Measurements from ENCODE around the gene ZNF428.
"Not testable (repeated sequence)": the region's sequence is repeated elsewhere in the genome, so short reads cannot be mapped to it uniquely, and the experiment has no call there.

Gene ZNF428, protein sequence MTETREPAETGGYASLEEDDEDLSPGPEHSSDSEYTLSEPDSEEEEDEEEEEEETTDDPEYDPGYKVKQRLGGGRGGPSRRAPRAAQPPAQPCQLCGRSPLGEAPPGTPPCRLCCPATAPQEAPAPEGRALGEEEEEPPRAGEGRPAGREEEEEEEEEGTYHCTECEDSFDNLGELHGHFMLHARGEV

DNA sequence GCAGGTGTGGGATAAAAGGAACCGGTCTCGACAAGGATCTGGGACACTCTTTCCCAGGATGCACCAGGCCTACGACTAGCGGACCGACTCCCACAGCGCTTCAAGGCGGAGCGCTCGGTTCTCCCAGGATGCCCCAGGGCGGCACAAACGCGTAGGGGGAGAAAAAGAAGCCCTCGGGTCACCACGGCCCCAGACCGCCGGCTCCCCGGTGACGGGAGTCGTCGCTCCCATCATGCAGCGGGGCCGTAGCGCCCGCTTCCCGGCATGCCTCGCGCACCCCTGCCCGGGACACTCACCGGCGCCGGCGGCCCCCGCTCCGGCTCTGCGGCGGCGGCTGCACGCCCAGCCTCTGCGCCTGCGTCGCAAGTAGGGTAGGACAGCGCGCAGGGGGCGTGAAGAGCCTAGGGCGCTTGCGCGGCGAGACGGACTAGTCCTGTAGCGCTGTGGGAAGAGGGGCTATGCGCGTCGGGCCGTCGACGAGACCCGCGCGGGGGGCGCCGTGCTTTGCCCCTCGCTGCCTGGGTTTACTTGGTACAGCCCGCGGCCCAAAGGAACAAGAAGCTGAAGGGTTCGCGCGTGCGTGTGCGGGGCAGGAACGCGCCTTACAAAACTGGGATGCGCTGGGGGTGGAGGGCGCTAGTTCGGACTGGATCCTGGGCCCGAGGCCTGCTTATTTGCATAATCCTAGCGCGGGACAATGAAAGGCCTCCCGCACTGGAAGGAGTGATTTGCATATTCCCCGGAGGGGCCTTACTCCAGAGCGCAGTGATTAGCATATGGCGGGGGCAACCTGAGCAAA lies at the start of gene ZNF428:
TSS of gene ZNF428 (minus strand) at position 368 of the 799 bp plus-strand sequence. CDS start 5,325 bp downstream, outside the sequence.
- peak; percentile 83 to 91 for DNase-seq

DNA sequence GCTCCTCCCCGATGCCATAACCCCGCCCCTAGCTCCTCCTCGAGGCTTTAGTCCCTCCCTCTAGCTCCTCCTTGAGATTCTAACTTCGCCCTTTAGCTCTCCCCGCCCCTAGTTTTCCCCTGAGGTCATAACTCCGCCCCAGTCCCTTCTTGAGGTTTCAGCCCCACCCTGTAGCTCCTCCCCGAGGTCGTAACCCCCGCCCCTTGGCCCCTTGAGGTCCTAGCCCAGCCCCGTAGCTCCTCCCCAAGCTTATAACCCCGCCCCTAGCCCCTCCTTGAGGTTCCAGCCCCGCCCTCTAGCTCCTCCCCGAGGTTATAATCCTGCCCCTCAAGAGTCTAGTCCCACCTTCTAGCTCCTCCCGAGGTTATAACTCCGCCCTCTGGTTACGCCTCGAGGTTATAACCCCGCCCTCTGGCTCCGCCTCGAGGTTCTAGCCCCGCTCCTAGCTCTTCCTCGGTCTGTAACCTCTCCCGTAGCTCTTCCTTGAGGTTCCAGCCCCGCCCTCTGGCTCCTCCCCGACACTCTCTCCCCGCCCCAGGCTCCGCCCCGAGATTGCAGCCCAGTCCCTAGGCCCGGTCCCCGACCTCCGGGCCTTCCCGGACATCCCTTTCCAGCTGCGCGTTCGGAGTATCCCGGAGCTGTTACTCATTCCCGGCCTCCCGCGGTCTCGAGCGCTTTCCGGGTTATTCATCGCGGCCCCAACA lies 49.1 kb upstream of the ZNF428 start:
- peak; percentile 96 to 97 for DNase-seq

DNA sequence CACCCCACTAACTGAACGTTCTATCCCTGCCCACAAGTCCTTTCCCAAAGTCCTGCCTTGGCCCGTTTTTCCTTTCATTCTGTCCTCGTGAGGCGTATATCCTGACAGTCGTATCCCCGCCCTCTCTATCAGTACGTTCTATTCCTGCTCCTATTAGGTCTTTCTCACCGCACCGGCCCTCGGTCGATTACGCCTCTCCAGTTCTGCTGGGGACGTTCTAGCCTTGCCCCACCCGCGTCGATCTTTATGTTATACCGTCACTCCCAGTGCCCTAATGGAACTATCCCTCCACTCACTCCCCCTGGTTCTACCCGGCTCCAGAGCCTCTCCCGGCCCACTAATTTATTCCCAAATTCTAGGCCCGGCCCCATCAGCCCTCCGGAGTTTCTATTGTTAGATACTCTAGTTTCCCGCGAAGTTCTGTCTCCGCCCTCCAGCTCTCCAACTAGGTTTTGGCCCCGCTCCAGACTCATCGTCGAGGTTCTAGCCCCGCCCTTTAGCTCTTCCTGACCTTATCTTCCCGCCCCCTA lies 48.5 kb upstream of the ZNF428 start:
- no peak for DNase-seq

DNA sequence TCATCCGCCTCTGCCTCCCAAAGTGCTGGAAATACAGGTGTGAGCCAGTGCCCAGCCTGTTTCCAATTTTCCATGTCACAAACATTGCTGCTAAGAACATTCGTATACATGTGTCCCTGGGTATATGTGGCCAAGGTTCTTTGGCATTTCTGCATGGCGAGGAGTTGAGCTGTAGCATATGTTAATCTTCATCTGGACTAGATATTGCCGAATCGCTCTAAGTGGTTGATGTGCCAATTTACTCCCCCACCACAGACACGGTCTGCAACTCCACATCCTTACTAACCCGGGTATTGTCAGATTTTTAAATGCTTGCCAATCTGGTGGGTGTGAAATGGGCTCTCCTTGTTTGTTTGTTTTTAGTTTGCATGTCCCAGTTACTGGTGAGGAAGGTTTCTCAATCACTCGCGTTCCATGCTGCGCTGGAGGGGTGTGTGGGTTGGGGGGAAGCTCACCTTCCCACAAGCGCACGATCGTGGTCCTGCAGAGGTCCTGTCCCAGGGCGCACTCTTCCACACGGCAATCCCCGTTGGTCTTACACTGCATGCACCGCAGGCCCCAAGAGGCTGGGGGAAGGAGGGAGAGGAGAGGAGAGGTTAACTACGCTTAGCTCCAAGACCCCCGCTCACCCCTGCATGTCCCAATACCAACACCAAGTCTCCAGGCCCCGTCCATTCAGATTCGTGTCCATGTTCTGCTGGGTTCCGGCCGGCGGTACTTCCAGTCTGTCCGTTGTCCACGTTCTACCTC lies 47.9 kb upstream of the ZNF428 start:
- no peak for DNase-seq

DNA sequence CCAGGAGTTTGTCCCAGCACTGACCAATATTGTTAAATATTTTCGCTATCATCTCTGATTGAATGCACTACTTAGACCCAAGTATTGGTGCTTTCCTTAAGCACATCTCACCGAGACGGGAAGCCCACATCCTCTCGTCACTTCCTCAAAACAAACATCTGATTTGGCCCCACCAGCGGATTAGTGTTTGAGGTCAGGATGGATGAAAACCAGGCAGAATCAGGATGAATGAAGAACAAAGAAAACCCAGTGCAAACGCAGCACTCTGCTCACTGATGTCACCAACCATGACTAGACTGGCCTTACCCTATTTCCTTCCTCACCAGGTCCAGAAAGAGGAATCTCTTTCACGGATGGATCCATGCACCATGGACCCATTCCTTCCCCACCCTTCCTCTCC lies 44.6 kb upstream of the ZNF428 start:
- peak in 1 of 2 experiments; percentile 23 for DNase-seq

DNA sequence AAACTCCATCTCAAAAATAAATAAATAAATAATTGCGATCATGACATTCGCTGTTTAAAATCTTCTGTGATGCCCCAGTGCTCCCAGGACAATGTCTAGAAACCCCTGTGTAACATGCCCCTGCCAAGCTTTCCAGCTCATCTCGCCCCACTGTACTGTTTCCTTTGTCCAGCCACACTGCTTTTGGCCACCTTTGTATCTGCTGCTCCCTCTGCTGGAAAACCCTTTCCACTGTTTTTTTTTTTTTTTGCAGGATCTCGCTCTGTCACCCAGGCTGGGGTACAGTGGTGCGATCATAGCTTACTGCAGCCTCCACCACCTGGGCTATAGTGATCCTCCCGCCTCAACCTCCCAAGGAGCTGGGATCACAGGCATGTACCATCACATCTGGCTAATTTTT lies 43.1 kb upstream of the ZNF428 start:
- no peak for DNase-seq

DNA sequence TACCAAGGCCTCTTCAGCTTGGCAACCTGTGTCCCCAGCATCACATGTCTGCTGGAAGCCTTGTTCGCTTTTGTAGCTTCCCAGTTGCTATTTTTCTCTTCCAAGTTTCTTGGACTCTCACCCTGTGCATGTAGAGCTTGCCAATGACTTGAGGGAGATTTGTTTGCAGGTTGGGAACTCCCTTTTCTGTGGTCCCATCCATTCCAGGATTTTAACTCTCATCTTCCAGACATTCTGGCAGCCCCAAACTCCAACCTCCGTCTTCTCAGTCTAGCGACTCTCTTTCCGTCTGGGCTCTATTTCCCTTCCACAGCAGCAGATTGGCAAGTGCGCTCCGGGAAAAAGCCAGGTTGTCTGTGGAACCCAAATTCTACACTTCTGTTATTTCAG lies 41.5 kb upstream of the ZNF428 start:
- DNase-seq = no peak

DNA sequence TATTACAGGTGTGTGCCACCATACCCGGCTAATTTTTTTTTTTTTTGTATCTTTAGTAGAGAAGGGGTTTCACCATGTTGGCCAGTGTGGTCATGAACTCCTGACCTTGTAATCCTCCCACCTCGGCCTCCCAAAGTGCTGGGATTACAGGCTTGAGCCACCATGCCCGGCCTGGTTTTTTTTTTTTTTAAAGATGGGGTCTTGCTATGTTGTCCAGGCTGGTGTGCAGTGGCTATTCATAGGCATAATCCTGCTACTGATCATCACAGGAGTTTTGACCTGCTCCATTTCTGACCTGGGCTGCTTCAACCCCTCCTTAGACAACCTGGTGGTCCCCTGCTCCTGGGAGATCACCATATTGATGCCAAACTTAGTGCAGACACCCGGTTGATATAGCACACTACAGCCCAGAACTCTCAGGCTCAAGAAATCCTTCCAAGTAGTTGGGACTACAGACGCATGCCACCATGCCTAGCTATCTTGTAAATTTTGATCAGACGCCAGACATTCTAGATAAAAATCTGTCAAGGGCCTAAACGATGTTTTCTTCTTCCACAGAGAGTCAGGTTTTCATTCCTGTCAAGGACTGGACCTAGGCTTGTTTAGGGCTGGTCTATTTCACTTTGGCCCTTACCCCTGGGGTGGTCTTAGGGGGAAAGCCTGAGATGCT lies 41.0 kb upstream of the ZNF428 start:
- DNase-seq = no peak

DNA sequence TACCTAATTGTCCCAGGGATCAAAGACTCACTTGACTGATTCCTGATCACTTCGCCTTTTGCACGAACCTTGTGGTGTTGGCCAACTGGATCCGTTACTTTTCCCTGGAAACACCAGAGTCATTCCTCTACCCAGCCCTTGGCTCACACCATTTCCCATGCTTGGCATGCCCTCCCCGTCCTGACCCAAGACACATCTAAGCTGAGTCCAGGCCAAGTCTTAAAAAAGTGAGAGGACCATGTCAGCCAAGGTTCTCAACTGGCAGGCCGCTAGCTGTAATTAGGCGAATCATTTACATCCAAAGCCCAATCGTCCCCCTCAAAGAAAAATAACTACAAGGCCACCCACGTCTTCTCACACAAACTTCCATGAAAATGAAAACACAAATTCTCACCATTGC lies 39.1 kb upstream of the ZNF428 start:
- DNase-seq = no peak

DNA sequence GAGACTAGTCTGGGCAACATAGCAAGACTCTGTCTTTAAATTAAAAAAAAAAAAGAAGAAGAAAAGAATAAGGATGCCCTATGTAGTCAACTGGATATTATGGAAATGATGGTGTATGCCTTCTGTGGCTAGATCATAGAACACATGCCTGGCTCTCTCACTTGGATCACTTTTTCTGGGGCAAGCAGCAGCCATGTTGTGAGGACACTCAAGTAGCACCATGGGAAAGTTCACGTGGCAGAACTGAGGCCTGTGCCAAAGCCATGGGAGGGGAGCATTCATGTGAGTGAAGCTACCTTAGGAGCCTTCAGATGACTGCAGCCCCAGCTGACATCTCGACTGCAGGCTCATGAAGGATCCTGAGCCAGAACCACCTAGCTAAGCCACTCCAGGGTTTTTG lies 38.6 kb upstream of the ZNF428 start:
- DNase-seq = no peak

DNA sequence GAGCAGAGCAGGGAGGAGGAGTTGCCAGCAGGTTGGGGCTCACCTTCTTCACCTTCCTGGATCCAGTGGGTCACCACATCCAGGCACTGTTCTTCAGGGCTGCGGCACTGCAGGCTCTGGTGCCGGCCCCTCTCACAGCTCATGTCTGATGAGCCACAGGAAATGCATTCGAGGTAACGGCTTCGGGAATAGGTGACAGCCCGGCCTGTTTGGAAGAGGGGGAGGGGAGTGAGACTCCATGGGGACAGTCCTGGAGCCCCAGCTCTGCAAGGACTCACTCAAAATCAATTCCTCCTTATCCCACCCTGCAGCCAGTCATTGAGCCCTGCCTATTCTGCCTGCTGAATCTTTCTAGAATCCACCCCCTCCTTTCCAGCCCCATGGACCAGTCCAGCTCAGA lies 37.0 kb upstream of the ZNF428 start:
- DNase-seq = no peak

DNA sequence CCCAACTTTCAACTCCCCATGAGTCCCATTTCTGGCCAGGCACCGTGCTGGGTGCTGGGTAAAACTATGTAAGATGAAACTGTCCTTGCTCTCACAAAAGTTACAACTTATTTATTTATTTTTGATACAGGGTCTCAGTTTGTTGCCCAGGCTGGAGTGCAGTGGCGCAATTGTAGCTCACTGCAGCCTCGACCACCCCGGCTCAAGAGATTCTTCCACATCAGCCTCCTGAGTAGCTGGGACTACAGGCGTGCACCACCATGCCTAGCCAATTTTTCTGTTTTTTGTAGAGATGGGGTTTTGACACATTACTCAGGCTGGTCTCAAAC lies 33.1 kb upstream of the ZNF428 start:
- DNase-seq = no peak

DNA sequence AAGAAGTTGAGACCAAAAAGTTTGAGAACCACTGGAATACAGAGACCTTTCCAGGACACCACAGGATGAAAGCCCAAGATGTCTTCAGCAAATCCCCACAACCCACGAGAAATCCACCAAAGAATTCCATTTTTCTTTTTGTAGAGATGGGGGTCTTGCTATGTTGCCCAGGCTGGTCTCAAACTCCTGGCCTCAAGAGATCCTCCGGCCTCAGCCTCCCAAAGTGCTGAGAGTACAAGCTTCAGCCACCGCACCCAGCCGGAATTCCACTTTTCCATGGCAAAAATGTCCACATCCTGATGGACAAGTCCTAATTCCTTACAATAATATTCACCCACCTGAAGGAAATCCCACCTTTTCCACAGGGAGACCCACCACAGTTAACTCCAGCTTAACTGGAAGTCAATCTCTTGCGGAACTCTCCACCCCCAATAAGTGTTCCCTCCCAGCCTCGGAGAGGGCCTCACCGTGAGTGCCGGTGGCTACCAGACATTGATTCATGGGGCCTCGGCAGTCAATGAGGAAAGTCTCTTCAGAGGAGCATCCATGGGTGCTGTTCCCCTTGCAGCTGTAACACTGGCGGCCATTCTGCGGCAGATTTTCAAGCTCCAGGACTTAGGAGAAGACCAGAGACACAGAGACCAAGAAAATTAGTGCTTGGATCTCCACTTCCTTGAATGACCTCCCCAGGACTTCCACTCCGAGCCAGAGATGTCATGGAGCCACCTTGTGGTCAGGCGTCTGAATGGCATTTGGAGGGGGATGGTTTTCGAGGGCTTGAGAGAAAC lies 32.5 kb upstream of the ZNF428 start:
- DNase-seq = peak; percentile 46 to 59

DNA sequence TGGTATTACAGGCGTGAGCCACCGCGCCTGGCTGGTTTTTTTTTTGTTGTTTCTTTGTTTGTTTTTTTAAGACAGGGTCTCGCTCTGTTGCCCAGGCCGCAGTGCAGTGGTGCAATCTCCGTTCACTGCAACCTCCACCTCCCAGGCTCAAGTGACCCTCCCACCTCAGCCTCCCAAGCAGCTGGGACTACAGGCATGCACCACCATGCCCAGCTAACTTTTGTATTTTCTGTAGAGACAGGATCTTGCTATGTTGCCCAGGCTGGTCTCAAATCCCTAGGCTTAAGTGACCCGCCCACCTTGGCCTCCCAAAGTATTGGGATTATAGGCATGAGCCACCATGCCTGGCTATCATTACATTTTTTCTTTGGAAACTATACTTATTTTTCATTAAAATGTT lies 30.8 kb upstream of the ZNF428 start:
- DNase-seq = not testable (repeated sequence)

DNA sequence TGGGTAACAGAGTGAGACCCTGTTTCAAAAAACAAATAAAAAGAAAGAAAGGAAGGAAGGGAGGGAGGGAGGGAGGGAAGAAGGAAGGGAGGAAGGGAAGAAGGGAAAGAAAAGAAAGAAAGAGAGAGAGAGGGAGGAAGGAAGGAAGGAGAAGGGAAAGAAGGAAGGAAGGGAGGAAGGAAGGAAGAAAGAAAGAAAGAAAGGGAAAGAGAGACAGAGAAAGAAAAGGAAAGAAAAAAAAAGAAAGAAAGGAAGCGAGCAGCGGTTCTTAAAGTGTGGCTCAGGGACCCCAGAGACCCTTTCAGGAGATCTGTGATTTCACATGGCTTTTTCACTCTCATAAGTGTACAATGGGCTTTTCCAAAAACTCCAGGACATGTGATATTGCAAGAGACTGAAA lies 30.1 kb upstream of the ZNF428 start:
- no peak for DNase-seq

DNA sequence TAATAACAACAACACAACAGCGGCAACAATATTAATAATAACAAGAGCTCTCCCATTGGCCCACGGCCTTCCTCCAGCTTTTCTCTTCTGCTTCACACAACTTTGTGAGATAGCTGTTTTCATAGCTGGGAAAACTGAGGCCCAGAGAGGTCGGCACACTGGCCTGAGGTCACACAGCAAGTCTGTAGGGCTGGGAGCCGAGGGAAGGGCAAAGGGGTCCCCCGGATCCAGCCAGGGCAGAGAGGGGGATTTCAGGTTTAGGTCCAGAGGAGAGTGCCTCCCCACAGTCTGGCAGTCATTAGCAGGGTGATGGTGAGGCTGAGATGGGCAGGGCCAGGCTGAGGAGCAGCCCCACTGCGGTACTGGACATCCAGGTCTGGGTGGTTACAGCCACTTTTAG lies 29.2 kb upstream of the ZNF428 start:
- no peak for DNase-seq

DNA sequence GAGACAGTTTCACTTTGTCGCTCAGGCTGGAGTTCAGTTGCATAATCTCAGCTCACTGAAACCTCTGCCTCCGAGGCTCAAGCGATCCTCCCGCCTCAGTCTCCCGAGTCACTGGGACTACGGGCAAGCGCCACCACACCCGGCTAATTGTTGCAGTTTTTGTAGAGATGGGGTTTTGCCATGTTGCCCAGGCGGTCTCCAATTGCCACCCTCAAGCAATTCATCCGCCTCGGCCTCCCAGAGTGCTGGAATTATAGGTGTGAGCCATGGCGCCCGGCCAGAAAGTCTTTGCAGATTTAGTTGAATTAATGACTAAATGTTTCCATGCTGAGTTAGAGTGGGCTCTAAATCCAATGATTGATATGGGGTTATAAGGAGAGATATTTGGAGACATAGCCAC lies 24.8 kb upstream of the ZNF428 start:
- DNase-seq = no peak

DNA sequence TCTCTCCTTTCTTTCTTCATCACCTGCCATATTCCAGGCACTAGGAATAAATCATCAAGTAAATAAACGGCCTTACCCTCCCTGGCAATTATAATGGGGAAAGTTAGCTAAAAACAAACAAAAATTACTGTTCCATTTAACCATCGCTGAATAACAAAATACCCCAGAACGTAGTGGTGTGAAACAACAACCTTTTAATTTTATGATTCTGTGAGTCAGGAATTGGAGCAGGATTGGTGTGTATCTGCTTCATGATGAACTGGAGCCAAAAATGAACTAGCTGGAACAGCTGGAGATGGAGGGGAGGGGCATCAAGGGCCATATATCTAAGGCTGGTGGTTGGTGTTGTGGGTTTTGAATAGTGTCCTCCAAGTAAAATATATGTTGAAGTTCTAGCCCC lies 23.9 kb upstream of the ZNF428 start:
- DNase-seq = no peak

DNA sequence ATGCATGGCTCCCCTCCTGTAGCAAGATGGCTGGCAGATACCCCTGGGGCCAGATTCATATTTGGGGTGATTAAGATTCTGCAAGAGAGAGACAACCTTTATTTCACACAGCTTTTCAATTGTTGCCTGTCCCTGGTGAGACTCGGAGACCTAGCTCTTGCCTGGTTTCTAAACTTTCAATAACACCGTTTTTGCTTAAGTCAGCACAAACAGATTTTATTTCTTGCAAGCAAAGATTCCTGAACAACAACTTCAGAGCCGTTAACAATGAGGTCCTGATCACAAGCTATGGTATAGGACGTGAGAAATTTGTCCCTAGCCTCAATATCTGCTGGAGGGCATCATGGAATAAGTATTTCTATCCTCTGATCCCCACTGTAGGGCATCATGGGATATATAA lies 23.1 kb upstream of the ZNF428 start:
- no peak for DNase-seq

DNA sequence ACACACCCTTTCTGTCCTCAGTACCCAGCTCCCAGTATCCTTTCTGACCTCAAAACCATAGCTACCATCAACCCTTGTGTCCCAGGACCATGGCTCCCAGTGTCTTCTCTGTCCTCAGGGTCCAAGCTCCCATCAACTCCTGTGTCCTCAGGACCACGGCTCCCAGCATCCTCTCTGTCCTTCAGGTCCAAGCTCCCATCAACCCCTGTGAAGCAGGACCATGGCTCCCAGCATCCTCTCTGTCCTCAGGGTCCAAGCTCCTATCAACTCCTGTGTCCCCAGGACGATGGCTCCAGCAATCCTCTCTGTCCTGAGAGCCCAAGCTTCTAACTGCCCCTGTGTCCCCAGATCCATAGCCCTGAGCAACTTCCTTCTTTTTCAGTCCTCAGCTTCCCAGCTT lies 21.9 kb upstream of the ZNF428 start:
- no peak for DNase-seq

DNA sequence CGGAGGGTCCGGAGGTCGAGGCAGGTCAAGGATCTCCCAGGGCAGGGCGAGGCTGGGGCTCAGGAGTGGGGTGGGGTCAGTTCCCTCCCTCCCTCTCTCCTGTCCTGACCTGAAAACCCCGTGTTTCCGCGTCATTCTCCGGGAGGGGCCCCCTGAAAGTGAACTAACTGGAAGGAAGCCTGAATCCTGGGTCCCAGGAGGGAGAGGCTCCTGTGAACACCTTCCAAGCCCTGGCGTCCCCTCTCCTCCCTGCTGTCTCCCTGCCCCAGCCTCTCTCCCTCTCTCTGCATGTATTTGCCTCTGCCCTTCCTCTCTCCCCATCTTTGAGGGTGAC lies 21.0 kb upstream of the ZNF428 start:
- DNase-seq = no peak

All from activated CD4-positive, alpha-beta T cell treated with anti-CD3 and anti-CD28 coated beads, Interleukin-2, amount 50 U/mL, for 48 hours (primary cell).